Ovary (tissue), 3 donors: ENCODE data around the gene TMEM270.

Source experiments
- CTCF ChIP-seq, 3 donors: fragments of 450-650 bp in 2 of 3; fragments of 200-600 bp in 1 of 3; IDR thresholded peaks; one replicate each; pipeline versions ENCODE4 v1.5.1 to v1.8.0; 2016 to 2022; ENCODE audit warnings: antibody characterized with exemption in 3 of 3, mild to moderate bottlenecking in 1 of 3
- EP300 ChIP-seq: sonication (generic); formaldehyde crosslinking; IDR thresholded peaks from one replicate; pipeline ENCODE4 v1.6.1; 2017; ENCODE audit warnings: antibody characterized with exemption
- POLR2A ChIP-seq: fragments of 450-650 bp; IDR thresholded peaks from one replicate; pipeline ENCODE4 v1.6.1; 2017; ENCODE audit warnings: antibody characterized with exemption, mild to moderate bottlenecking, moderate library complexity
- donor health status: DM: no; HTN: no; CAD: no.

GRCh38 chr7:73870041-73870492 lies 9.1 kb downstream of the TMEM270 start:
- TF ChIP-seq POLR2A (no peak), CTCF (IDR thresholded peaks at IDR 0.05) (no peak), EP300 (no peak)
